ENCODE measurements around the gene ID3. TPM values are rescaled to one million over a fixed set of nuclear protein-coding genes. Genes with fewer than 3 reads are reported as not detected.
A peak's percentile ranks its signal among the peaks of the same experiment; 100 is the strongest.
"Not testable (repeated sequence)": the region's sequence is repeated elsewhere in the genome, so short reads cannot be mapped to it uniquely, and the experiment has no call there.

ID3 gene
- total RNA-seq, 1 donor from 2014 or later = 86.9 TPM

- H3K27me3 Mint-ChIP-seq (ENCODE audit: unreplicated experiment) = no peaks in the 10 kb centered on the region
- no peak for TF ChIP-seq CTCF (IDR thresholded peaks at IDR 0.05)
- no peak for DNase-seq (ENCODE audit: extremely low spot score, unreplicated experiment)
- H3K36me3 Mint-ChIP-seq (ENCODE audit: unreplicated experiment) = no peaks in the 10 kb centered on the region
- peaks cover 5% of the 10 kb centered on the region for H3K4me1 Mint-ChIP-seq (ENCODE audit: unreplicated experiment)
- H3K4me3 Mint-ChIP-seq (ENCODE audit: unreplicated experiment) = no peak overlapping the region
- no peak overlapping the region for H3K27ac Mint-ChIP-seq (ENCODE audit: unreplicated experiment)
- H3K9me3 Mint-ChIP-seq (ENCODE audit: unreplicated experiment) = no peaks in the 10 kb centered on the region
These were observed 13.4 kb downstream of the ID3 start for GRCh38 chr1:23545851-23546250.

GRCh38 chr1:23544444-23545389 is 14.6 kb downstream of the ID3 start:
- H3K4me1 Mint-ChIP-seq (ENCODE audit: unreplicated experiment) = peaks cover 8% of the 10 kb centered on the region
- no peaks in the 10 kb centered on the region for H3K36me3 Mint-ChIP-seq (ENCODE audit: unreplicated experiment)
- H3K27me3 Mint-ChIP-seq (ENCODE audit: unreplicated experiment) = no peaks in the 10 kb centered on the region
- no peak for DNase-seq (ENCODE audit: extremely low spot score, unreplicated experiment)
- no peak overlapping the region for H3K27ac Mint-ChIP-seq (ENCODE audit: unreplicated experiment)
- TF ChIP-seq CTCF (IDR thresholded peaks at IDR 0.05) = peak; percentile 92
- H3K9me3 Mint-ChIP-seq (ENCODE audit: unreplicated experiment) = no peaks in the 10 kb centered on the region
- H3K4me3 Mint-ChIP-seq (ENCODE audit: unreplicated experiment) = no peak overlapping the region

- no peak for DNase-seq (ENCODE audit: extremely low spot score, unreplicated experiment)
- Mint-ChIP-seq H3K27me3 (ENCODE audit: unreplicated experiment) (no peaks in the 10 kb centered on the region), H3K36me3 (ENCODE audit: unreplicated experiment) (no peaks in the 10 kb centered on the region), H3K4me1 (ENCODE audit: unreplicated experiment) (peaks cover 11% of the 10 kb centered on the region), H3K27ac (ENCODE audit: unreplicated experiment) (no peak overlapping the region), H3K9me3 (ENCODE audit: unreplicated experiment) (no peaks in the 10 kb centered on the region), H3K4me3 (ENCODE audit: unreplicated experiment) (no peak overlapping the region)
- no peak for TF ChIP-seq CTCF (IDR thresholded peaks at IDR 0.05)
These were observed 15.4 kb downstream of the ID3 start for GRCh38 chr1:23543707-23544443.

GRCh38 chr1:23542940-23543339 is 16.4 kb downstream of the ID3 start:
- DNase-seq (ENCODE audit: extremely low spot score, unreplicated experiment); H3K4me3 Mint-ChIP-seq (ENCODE audit: unreplicated experiment); H3K27me3 Mint-ChIP-seq (ENCODE audit: unreplicated experiment); H3K9me3 Mint-ChIP-seq (ENCODE audit: unreplicated experiment); H3K27ac Mint-ChIP-seq (ENCODE audit: unreplicated experiment); H3K36me3 Mint-ChIP-seq (ENCODE audit: unreplicated experiment): not testable (repeated sequence)
- H3K4me1 Mint-ChIP-seq (ENCODE audit: unreplicated experiment) = peaks cover 11% of the 10 kb centered on the region

- Mint-ChIP-seq H3K4me1 (ENCODE audit: unreplicated experiment) (peaks cover 19% of the 10 kb centered on the region), H3K27ac (ENCODE audit: unreplicated experiment) (no peak overlapping the region), H3K27me3 (ENCODE audit: unreplicated experiment) (no peaks in the 10 kb centered on the region), H3K36me3 (ENCODE audit: unreplicated experiment) (no peaks in the 10 kb centered on the region), H3K4me3 (ENCODE audit: unreplicated experiment) (peak overlapping the region; percentile 36), H3K9me3 (ENCODE audit: unreplicated experiment) (no peaks in the 10 kb centered on the region)
- TF ChIP-seq CTCF (IDR thresholded peaks at IDR 0.05) = peak; percentile 95
- peak; percentile 93 for DNase-seq (ENCODE audit: extremely low spot score, unreplicated experiment)
These were observed 19.5 kb downstream of the ID3 start for GRCh38 chr1:23539698-23540266.
